ENCODE measurements around the gene DEFB132.

The DEFB132 gene

DNA sequence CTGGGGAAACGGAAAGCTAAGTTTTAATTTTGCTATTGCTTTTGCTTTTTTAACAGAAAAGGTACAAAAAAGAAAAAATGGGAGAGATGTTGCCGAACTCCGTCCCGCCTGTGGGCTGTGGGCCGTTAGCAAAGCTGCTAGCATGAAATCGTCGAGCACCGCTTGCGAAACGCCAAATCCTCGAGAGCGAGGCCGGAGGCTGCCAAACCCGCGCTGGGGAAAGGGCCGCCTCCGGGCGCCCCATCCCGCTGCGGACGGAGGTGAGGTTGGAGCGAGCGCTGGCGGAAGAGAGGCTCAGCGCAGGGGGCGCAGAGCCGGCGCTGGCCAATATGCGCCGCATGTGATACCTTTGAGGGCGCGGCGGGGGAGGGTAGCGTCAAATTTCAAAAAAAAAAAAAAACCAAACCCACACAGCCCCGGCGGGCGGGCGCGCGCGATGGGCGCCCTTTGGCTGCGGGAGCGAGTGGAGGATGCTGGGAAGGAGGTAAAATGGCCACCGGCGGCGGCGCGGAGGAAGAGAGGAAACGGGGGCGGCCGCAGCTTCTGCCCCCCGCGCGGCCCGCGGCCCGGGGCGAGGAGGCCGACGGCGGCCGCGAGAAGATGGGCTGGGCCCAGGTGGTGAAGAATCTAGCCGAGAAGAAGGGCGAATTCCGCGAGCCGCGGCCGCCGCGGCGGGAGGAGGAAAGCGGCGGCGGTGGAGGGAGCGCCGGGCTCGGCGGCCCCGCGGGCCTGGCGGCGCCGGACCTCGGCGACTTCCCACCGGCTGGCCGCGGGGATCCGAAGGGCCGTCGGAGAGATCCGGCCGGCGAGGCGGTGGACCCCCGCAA is 39.8 kb downstream of the DEFB132 start, which contains the start of gene ZCCHC3:
ZCCHC3 (plus strand) TSS at position 473 of the 827 bp plus-strand sequence; CDS start at position 490, 17 bp downstream.
- TF ChIP-seq POLR2A (IDR thresholded peaks at IDR 0.05; ENCODE audit: low read length): peak; percentile 81
- no peak for TF ChIP-seq GATA1 (IDR thresholded peaks at IDR 0.05; ENCODE audit: low read depth, low read length)
- DNase-seq: peak; percentile 93 to 95

DNA sequence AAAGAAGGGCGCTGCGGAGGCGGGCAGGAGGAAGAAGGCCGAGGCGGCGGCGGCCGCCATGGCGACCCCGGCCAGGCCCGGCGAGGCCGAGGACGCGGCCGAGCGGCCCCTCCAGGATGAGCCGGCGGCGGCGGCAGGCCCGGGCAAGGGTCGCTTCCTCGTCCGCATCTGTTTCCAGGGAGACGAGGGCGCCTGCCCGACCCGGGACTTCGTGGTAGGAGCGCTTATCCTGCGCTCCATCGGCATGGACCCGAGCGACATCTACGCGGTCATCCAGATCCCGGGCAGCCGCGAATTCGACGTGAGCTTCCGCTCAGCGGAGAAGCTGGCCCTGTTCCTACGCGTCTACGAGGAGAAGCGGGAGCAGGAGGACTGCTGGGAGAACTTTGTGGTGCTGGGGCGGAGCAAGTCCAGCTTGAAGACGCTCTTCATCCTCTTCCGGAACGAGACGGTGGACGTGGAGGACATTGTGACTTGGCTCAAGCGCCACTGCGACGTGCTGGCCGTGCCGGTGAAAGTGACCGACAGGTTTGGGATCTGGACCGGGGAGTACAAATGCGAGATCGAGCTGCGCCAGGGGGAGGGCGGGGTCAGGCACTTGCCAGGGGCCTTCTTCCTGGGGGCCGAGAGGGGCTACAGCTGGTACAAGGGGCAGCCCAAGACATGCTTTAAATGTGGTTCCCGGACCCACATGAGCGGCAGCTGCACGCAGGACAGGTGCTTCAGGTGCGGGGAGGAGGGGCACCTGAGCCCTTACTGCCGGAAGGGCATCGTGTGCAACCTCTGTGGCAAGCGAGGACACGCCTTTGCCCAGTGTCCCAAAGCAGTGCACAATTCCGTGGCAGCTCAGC is 40.6 kb downstream of the DEFB132 start:
- no peak for TF ChIP-seq POLR2A (IDR thresholded peaks at IDR 0.05; ENCODE audit: low read length)
- no peak for TF ChIP-seq GATA1 (IDR thresholded peaks at IDR 0.05; ENCODE audit: low read depth, low read length)
- DNase-seq: peak; percentile 75 to 82

DNA sequence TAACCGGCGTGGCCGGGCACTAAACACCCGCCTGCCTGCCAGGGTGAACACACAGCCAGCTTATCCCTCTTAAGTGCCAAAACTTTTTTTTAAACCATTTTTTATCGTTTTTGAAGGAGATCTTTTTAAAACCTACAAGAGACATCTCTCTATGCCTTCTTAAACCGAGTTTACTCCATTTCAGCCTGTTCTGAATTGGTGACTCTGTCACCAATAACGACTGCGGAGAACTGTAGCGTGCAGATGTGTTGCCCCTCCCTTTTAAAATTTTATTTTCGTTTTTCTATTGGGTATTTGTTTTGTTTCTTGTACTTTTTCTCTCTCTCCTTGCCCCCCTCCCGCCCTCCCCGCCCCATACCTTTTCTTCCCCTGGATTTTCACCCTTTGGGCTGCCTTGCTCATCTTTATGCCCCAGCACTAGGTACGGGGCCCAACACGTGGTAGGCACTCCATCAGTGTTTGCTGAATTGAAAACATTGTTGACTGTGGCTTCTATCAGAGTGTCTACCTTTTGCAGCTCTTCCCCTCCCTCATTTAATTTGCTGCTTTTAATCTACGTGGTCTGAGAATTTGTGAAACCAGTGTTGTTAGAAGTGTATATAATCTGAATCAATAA is 41.4 kb downstream of the DEFB132 start:
- peak in 1 of 2 experiments; percentile 54 for DNase-seq
- TF ChIP-seq POLR2A (IDR thresholded peaks at IDR 0.05; ENCODE audit: low read length) (no peak), GATA1 (IDR thresholded peaks at IDR 0.05; ENCODE audit: low read depth, low read length) (no peak)

DNA sequence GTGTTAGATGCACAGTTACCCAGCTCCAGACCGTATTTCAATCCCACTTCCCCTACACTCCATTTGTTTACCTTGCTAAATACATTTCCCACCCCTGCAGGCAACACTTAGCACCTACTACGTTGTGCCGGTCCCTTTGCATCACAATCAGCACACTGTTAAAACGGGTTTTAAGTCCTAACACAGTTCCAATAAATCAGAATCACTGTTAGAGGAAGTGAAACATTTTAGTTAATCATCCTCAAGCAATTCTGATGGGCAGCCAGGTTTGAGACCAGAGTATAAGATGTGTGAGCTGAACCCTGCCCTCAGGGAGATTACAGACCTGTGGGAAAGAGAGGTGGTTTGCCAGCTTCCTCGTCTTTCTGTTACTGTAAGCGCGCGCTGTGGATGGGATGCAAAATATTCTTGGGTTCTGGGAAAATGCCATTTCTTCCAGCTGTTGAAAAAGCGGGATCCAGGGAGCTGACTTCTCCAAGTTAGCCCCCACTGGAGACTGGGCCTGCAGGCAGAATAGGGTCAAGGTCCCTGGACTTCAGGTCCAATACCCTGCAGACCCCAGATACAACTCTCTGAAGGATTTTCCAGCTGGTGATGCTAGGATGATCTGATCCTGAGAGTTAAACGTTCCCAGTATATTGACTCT is 42.9 kb downstream of the DEFB132 start:
- no peak for TF ChIP-seq GATA1 (IDR thresholded peaks at IDR 0.05; ENCODE audit: low read depth, low read length)
- no peak for TF ChIP-seq POLR2A (IDR thresholded peaks at IDR 0.05; ENCODE audit: low read length)
- no peak for DNase-seq

DNA sequence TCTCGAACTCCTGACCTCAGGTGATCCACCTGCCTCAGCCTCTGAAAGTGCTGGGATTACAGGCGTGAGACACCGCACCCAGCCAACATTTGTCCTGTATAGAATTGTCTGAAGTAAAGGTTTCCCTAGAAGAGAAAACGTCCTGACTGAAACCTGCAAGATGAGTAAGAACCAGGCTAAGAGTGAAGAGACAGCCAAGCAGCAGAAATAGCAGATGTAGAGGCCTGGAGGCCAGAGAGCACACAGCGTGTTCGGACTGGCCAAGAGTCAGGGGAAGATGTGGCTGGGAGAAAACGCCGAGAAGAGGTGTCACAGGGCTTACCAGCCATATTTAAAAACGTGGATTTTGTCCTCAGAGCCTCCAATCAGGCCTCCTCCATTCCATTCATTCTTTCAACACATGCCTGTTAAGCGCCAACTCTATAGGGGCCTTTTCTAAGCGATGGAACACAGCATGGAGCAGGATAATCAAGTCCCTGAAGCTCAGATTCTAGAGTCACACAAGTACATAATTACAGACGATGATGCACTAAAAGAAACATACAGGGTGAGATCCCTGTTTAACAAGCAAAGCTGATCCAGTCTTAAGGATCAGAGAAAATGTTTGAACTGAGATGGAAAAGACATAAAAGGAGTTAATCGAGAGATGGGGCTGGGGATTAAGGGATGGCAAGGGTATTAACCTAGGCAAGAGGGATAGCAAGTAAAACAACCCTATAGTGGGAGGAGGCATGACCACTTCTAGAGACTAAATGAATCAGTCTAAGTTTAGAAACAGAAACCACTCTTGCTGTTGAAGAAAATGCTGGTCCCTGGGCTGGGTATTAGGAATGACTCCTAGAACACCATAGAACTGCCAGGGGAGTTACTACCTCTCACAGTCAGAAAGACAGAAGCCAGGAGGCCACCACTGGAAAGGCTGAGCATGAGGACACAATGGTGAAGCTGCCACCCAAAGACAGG is 44.6 kb downstream of the DEFB132 start:
- TF ChIP-seq POLR2A (IDR thresholded peaks at IDR 0.05; ENCODE audit: low read length) (no peak), GATA1 (IDR thresholded peaks at IDR 0.05; ENCODE audit: low read depth, low read length) (no peak)
- DNase-seq: no peak

DNA sequence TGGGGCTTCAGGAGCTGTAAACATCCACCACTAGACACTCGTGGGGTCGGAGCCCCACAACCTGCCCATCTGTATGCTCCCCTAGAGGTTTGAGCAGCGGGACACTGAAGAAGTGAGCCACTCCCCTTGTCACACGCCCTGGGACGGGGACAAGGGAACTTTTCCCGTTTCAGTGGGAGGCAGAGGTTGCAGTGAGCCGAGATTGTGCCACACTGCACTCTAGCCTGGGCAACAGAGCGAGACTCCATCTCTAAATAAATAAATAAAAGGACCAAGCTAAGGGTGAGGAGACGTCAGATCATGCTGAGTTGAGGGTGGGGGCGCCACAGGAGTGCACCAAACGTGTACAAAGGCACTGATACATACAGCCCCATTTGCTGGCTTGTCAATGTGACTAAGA is 48.2 kb downstream of the DEFB132 start:
- no peak for DNase-seq
- TF ChIP-seq POLR2A (IDR thresholded peaks at IDR 0.05; ENCODE audit: low read length): no peak
- no peak for TF ChIP-seq GATA1 (IDR thresholded peaks at IDR 0.05; ENCODE audit: low read depth, low read length)

DNA sequence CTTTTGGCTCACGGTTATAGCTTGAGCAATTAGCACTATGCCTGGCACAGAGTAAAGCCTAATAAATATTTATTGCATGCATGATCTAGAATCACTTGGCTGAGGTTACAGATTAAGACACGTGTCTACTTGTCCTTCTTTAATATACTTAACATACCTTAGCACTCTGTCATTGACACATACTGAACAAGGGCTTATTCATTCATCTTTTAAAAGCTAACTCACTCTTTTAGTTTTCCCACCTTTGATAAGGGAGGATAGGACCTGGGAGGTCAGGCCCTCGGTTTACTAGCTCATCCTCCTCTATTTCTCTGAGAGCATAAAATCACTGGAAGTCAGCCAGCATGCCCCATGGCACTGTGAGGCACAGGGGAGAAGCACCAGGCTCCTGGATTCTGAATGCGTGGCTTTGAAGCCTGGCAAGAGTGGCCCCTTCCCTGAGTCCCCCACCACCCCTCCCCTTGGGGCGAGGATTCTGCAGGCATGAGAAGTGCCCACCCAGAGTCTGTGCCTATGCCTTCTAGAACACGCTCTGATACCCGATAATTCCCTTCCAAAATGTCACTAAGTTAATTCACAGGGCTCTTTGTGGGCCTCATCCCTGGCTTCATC is 51.0 kb downstream of the DEFB132 start:
- TF ChIP-seq POLR2A (IDR thresholded peaks at IDR 0.05; ENCODE audit: low read length) (no peak), GATA1 (IDR thresholded peaks at IDR 0.05; ENCODE audit: low read depth, low read length) (no peak)
- DNase-seq: no peak

DNA sequence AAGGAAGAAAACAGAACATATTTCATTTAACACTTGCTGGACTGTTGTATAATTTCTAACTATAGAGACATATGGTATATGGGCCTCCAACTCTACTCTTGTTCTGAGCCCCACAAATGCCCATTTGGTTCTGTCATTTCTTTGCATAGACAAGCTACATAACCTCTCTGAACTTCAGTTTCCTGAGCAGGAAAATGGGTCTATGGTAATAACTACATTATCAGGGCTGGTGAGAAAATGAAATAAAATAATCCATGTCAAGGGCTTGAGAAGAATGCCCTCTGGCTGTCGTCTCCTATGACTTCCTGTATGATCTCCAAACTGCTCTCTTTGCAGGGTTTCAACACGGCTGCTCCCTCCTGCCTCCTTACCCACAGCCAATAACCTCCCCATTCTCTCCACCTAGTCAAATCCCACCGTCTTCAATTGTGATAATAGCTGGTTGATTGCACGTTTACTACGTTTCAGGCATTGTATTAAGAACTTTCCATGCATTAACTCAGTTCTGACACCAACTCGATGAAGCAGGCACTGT is 51.8 kb downstream of the DEFB132 start:
- DNase-seq: no peak
- no peak for TF ChIP-seq GATA1 (IDR thresholded peaks at IDR 0.05; ENCODE audit: low read depth, low read length)
- TF ChIP-seq POLR2A (IDR thresholded peaks at IDR 0.05; ENCODE audit: low read length): no peak

DNA sequence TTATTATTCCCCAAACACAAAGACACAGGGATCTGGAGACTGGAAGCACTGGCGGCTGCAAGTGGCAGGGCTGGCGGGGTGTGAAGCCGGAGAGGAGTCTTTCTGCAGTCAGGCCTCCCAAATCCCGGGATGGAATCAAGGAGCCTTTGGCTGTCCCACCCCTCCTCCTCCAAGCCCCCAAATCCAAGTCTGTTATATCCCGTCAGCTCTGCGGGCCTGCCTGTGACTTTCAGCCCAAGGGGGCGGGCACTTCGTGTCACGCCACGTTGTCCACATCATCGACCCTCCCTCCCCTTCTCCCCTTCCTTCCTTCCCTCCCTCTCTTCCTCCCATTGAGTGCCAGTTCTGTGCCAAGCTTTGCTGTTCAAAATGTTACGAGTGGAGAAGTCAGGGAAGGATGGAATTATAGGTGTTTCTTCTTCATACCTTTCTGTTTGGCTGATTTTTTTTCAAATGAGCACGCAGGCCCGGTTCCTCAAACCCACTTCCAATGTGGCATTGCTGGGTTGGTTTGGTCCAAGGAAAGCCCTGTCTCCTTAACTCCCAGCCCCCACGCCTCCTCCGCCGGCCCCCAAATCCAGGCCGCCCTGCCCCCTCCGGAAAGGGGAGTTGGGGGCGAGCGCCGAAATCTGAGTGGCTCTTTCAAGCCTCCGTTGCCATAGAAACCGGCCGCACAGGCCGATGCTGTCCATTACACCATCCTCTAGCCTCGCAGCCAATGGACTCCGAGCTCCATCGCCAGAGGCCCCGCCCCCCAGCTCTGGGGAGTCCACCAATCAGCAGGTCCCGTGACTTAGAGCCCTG is 52.5 kb downstream of the DEFB132 start:
- no peak for TF ChIP-seq GATA1 (IDR thresholded peaks at IDR 0.05; ENCODE audit: low read depth, low read length)
- TF ChIP-seq POLR2A (IDR thresholded peaks at IDR 0.05; ENCODE audit: low read length): no peak
- DNase-seq: peak; percentile 90 to 93

DNA sequence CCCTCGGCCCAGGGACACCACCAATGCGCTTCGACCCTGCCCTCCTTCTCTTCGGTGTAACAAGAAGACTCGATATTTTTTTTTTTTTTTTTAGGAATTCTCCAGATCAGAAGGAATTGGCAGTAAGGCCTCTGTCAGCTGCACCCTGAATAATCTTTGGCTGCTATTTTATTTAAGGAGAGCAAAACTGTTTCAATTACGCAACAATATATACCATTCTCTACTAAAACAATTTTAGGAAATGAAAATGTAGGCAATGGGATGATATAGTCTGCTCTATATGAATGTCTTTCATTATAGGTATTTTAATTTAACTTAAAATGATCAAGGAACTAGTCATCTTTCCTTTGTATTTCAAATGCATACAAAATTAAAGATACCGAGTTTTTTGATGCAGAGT is 53.1 kb downstream of the DEFB132 start:
- TF ChIP-seq GATA1 (IDR thresholded peaks at IDR 0.05; ENCODE audit: low read depth, low read length): no peak
- no peak for DNase-seq
